MV-4-11 (cell line): Measurements from ENCODE around the gene DCDC2C.

Source experiments
- DNase-seq: peaks from one replicate; lab custom pipeline; 2025; lab: John Stamatoyannopoulos, UW

Gene DCDC2C

GRCh38 chr2:3712831-3713503, 9.6 kb downstream of the DCDC2C start:
- no peak for DNase-seq

GRCh38 chr2:3718679-3719078, 15.3 kb downstream of the DCDC2C start:
- DNase-seq, result no peak

DNA sequence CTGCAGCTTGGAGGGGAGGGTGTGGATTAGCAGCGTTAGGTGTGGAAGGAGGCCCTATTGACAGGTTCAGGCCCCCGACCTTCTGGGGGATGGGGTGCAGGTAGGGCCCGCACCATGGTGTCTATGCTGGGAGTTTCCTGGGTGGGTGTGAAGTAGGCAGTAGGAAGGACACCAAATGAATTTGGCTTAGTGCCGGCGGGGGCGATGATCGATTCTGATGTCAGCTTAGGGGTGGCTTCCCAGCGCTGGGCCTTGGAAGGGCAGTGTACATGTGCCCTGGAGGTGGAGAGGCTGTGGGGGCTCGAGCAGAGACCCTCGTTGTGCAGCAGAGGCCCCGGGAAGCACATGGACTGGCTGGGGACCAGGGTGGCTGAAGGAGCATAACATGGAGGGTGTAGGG, 21.6 kb downstream of the DCDC2C start:
- DNase-seq, result no peak

- DNase-seq, result no peak
Observed at GRCh38 chr2:3725458-3726250, 22.3 kb downstream of the DCDC2C start.

GRCh38 chr2:3726511-3726910, 23.1 kb downstream of the DCDC2C start:
- DNase-seq, result no peak

DNA sequence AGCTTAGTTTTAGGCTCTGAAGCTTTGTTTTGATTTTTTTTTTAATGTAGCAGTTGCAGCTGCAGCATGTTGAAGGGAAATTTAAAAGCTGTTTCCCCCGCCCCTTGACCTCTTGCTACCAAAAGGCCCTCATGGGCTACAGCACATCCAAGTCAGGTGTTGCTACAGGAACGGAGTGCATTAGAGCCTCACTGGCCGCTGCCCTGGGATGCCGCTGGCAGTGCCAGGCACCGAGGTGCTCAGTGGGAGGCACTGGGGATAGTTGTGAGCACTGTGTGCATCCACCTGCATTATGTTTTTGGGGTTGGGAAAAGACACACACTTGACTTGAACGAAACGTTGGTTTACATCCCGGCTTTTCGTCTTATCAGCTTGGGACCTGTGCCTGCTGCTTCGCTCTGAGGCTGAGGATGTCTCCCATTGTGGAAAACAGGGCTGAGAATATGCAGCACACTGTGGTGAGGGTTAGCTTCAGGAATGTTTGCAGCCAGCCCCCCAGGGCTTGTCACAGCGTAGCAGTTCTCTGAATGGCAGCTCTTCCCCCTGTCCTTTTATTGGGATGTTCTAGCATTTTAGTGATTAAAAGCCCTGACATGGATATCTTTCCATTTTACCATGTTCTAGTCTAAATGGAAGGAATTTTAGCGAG, 24.1 kb downstream of the DCDC2C start:
- no peak for DNase-seq

GRCh38 chr2:3728104-3729054, 25.0 kb downstream of the DCDC2C start:
- DNase-seq, result peak; percentile 50

DNA sequence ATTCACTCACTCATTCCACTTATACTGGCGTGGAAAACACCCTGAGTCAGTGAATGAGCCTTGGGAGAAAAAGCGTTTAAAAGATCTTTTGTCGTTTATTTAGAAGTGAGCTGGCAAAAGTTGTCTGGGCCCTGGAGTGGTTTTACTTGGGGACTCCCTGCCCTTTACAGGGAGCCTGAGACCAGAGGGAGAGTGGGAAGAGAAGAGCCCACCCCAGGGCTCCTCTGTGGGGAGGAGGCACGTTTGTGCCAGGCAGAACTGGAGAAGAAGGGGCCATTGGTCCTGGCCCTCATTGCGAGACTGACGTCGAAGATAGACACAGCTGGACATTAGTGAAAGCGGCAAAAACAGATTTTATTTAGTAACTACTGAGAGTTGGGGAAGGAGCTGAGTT, 25.7 kb downstream of the DCDC2C start:
- no peak for DNase-seq

DNA sequence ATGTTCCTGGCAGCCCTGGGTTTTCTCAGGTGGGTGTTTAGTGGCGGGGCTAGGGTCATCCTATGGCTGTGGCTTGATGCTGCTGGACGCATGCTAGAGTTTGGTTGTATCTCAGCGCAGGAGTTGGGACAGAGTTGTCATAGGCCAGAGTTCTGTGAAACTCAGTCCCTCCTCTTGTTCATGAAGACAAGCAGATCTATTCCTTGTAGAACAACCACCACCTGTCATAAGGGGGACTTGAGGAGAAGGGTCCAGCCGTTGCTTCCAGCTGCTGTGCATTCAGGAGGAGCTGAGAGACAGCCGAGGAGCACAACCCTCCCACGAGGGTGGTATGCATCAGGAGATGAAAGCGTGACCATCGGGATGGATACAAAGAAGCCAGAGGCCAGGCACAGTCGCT, 26.4 kb downstream of the DCDC2C start:
- DNase-seq, result no peak

- DNase-seq, result no peak
Observed at GRCh38 chr2:3730646-3731045, 27.3 kb downstream of the DCDC2C start.

- DNase-seq, result no peak
Observed at GRCh38 chr2:3731829-3732228, 28.5 kb downstream of the DCDC2C start.

DNA sequence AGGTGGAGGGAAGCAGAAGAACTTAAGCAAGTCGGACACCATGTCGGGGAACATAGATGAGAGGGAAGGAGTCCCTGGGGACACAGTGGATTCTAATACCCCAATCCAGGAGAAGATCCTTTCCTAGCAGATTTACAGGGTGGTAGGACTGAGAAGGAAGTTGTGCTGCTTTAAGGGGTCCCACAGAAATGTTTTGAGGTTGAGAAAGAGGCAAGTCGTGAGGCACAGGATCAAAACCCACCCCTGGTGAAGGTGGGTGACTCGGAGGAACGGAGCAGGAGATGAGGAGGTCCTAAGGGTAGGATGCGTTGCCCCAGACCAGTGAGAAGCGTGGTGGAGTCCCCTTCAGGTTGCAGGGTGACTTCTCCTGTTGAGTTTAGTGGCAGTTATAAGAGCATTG, 32.7 kb downstream of the DCDC2C start:
- DNase-seq, result no peak

GRCh38 chr2:3737128-3737527, 33.8 kb downstream of the DCDC2C start:
- no peak for DNase-seq

DNA sequence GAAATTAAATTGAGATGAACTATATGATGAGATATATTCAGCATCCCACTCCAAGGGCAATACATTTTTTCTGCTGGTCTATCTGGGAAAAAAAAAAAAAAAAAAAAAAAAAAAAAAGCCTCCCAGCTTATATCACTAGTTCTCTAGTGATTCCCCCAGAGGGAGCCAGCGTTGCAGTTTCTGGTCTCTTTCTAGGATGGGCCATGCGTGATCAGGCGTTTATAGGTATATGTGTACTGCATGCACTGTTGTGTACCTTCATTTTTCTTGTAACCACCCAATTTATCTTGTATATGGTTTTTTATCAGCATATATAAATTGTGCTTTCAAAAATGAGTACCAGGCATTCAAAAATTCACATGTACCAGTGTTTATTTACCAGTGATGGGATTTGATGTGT, 35.1 kb downstream of the DCDC2C start:
- peak; percentile 8 for DNase-seq

GRCh38 chr2:3739313-3739712, 35.9 kb downstream of the DCDC2C start:
- DNase-seq, result no peak

GRCh38 chr2:3741396-3741795, 38.0 kb downstream of the DCDC2C start:
- no peak for DNase-seq

DNA sequence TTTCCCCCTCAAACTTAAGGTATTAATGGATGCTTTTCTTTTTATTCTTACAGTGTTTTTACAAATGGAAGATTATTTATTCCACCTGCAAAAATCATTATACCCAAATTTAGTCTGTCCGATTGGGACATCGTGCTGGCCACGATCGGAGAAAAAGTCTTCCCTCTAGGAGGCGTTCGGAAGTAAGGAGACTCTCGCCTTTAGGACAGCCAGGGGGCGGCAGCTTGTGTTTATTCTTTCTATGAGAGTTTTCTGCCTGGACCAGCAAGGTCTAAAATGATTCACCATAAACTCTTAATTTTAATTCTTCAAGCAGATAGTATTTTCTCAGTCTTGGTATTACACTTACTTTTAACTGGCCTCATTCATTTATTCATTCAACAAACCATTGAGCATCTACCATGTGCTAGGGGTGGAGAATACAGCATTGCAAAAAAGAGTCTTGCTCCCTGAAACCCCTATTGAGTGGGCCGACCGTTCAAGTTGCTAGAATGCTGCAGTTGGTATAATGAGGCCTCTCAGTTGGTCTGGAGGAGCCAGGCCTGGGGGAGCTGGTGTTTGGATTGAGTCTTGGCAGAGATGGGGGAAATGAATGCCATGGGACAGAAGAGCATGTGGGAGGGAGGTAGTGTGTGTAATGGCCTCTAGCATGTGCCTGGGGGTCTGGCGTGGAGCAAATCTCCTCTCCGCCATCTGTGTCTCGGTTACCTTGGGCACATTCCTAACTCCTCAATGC, 38.7 kb downstream of the DCDC2C start:
- no peak for DNase-seq

DNA sequence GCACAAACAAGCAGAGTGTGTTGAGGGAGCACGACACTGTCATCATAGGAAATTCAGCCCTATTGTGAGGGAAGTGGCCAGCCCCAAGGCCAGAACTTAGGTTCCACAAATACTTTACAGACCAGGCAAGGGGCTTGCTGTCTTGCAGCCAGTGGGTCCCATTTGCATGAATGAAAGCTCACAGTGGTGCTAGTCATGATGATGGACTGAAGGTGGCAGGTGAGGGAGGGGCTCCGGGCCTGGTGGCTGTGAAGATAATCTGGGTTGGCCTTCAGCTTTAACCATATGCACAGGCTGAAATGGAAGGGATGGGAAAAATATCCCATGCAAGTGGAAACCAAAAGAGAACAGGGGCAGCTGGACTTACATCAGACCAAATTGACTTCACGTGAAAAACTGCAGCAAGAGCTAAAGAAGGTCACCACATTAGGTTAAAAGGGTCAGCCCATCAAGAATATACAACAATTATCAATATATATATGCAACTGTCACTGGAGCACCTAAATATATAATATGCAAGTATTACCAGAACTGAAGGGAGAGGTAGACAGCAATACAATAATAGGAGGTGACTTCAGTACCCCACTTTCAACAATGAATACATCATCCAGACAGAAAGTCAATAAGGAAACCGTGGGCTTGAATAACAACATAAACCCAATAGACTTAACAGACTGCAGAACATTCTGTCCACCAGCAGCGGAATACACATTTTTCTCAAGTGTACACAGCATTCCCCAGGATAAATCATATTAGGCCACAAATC, 39.6 kb downstream of the DCDC2C start:
- DNase-seq, result no peak

DNA sequence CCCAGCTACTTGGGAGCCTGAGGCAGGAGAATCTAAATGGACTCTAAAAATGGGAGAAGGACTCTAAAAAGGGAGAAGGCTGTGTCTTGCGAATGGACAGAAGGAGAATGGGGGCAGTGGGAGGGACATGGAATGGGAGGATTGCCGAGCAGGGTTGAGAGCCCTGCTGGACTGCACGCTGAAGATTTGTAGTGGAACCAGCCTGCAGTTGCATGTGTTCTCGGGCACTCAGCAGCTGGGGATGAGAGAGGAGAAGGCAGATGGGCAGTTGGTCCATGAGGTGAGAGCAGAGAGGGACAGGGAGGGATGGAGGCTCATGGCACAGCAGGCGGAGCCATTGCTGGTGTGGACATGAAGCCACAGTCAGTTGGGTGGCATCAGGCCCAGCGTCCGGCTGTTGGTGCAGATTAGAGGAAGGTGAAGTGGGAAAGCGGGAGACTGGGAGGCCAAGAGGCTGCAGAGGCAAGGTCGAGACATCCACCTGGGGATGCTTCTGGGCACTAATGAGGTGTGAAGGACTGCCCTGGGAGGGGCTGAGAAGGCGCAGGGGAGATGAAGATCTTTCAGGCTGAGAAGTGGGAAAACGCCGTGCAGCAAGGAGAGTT, 40.7 kb downstream of the DCDC2C start:
- DNase-seq, result no peak

DNA sequence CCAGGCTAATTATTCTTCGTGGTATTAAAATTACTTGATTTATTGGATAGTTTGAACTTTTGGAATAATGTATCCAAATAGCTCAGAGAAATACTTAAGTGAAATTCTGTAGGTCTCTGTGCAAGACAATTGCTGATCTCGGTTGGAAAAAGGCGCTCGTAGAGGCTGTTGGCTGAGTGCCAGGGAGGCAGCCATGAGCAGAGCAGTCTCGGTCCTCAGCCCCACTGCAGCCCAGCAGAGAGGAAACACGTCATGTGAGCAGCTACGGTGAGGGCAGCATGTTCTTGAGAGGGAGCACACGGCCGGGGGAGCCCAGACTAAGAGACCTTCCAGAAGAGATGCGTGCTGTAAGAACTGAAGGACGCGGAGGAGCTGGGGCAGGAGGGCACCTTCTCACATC, 42.5 kb downstream of the DCDC2C start:
- DNase-seq, result no peak
